GM12878 (cell line): ENCODE data around the gene ADISSP. TPM values are rescaled to one million over a fixed set of nuclear protein-coding genes. Genes with fewer than 3 reads are reported as not detected.

Experiments
- ATAC-seq: fragments of 200-7000 bp; cut with Tn5 transposase; 3 replicates; pipeline ENCODE4 v1.9.1; 2020; ENCODE audit warnings: mild to moderate bottlenecking, moderate library complexity
- BruUV-seq: library from RNA; stranded (reverse); fragments of 400-500 nt; replicated peaks from 2 replicates; lab custom pipeline; 2021; lab: Mats Ljungman, UMichigan
- CTCF ChIA-PET: fragments of 300-600 bp; sonication (Branson Sonifier 250); formaldehyde crosslinking; extraction: SDS; loops from one replicate; lab custom pipeline; 2021; ENCODE audit warnings: inconsistent platforms; lab: Yijun Ruan, JAX
- POLR2A ChIA-PET: fragments of 350-600 bp; formaldehyde crosslinking; extraction: SDS; loops from one replicate; lab custom pipeline; 2021; ENCODE audit warnings: inconsistent platforms; lab: Charles Lee
- RAD21 ChIA-PET: fragments of 300-600 bp; sonication (Branson Sonifier 250); formaldehyde crosslinking; loops from one replicate; lab custom pipeline; 2023; ENCODE audit warnings: antibody characterized with exemption; ENCODE audit not compliant: unreplicated experiment; lab: Charles Lee
- SMC1A ChIA-PET: fragments of 300-600 bp; sonication (Branson Sonifier 250); formaldehyde crosslinking; loops from one replicate; lab custom pipeline; 2023; ENCODE audit not compliant: unreplicated experiment, uncharacterized antibody; lab: Charles Lee
- DNase-seq: peaks from one replicate; pipeline ENCODE4 v3.0.0-alpha.2; 2011; ENCODE audit warnings: low read depth, low spot score
- FAIRE-seq: peaks from 3 replicates; lab custom pipeline; 2011; peaks lifted over from hg19 to GRCh38; lab: Jason Lieb, UNC
- H2AFZ ChIP-seq: 2 replicates; pipeline ENCODE4 v1.6.0; 2011; ENCODE audit warnings: low read depth, low read length, control low read depth; ENCODE audit not compliant: control insufficient read depth
- H3K27ac ChIP-seq: 2 replicates; pipeline ENCODE4 v1.5.1; 2011; ENCODE audit warnings: control low read depth; ENCODE audit not compliant: control insufficient read depth, insufficient read depth
- H3K27me3 ChIP-seq, 2 experiments: replicated peaks in 1 of 2; 2 replicates each; pipeline versions ENCODE4 v1.6.0 to v1.6.1; 2011; ENCODE audit warnings: low read length in 1 of 2; ENCODE audit not compliant: control insufficient read depth in 2 of 2, insufficient read depth in 2 of 2
- H3K36me3 ChIP-seq, 2 experiments: 2 replicates each; pipeline ENCODE4 v1.5.1; 2011; ENCODE audit warnings: low read length in 1 of 2; ENCODE audit not compliant: control insufficient read depth in 2 of 2, insufficient read depth in 2 of 2
- H3K4me1 ChIP-seq: 2 replicates; pipeline ENCODE4 v1.6.1; 2011; ENCODE audit warnings: mild to moderate bottlenecking, low read length, moderate library complexity, mixed read lengths; ENCODE audit not compliant: control insufficient read depth, insufficient read depth
- H3K4me2 ChIP-seq: 2 replicates; pipeline ENCODE4 v1.6.0; 2011; ENCODE audit warnings: control low read depth; ENCODE audit not compliant: control insufficient read depth, insufficient read depth
- H3K4me3 ChIP-seq: fragments of 200-600 bp; sonication (generic); 2 replicates; pipeline ENCODE4 v1.5.1; 2016
- H3K79me2 ChIP-seq: 2 replicates; pipeline ENCODE4 v1.6.0; 2011; ENCODE audit warnings: low read length; ENCODE audit not compliant: control insufficient read depth, insufficient read depth
- H3K9ac ChIP-seq: 2 replicates; pipeline ENCODE4 v1.8.0; 2011; ENCODE audit warnings: low read length, control low read depth, mixed read lengths; ENCODE audit not compliant: control insufficient read depth, insufficient read depth
- H3K9me3 ChIP-seq: replicated peaks from 3 replicates; pipeline ENCODE4 v1.5.1; 2011; ENCODE audit warnings: mild to moderate bottlenecking, low read length; ENCODE audit not compliant: control insufficient read depth, insufficient read depth
- H4K20me1 ChIP-seq: 2 replicates; pipeline ENCODE4 v1.6.0; 2011; ENCODE audit not compliant: control insufficient read depth, insufficient read depth
- CHD1 ChIP-seq: IDR thresholded peaks from 2 replicates; pipeline ENCODE4 v1.6.1; 2012; ENCODE audit warnings: low read depth, low read length, improper control_type of control experiment
- ETV6 ChIP-seq, 2 experiments: fragments of 450-650 bp in 1 of 2; IDR thresholded peaks in 1 of 2; conservative IDR thresholded peaks in 1 of 2; 2 replicates each; pipeline ENCODE4 v1.6.1; 2014; ENCODE audit warnings: antibody characterized with exemption in 1 of 2, borderline replicate concordance in 1 of 2, low read depth in 1 of 2, mild to moderate bottlenecking in 1 of 2, moderate library complexity in 1 of 2
- FOXM1 ChIP-seq: IDR thresholded peaks from 2 replicates; pipeline ENCODE4 v1.6.1; 2012; ENCODE audit warnings: low read depth, mild to moderate bottlenecking, inconsistent platforms, low read length, moderate library complexity
- HDGF ChIP-seq: fragments of 450-650 bp; IDR thresholded peaks from 2 replicates; pipeline ENCODE4 v1.6.1; 2016; ENCODE audit warnings: antibody characterized with exemption
- RELB ChIP-seq: fragments of 450-650 bp; IDR thresholded peaks from 2 replicates; pipeline ENCODE4 v1.6.1; 2017; ENCODE audit warnings: low read depth, mild to moderate bottlenecking, moderate library complexity
- RUNX3 ChIP-seq: IDR thresholded peaks from 2 replicates; pipeline ENCODE4 v1.6.1; 2012; ENCODE audit warnings: low read length, inconsistent platforms
- TBL1XR1 ChIP-seq: IDR thresholded peaks from 2 replicates; pipeline ENCODE4 v1.6.1; 2012; ENCODE audit warnings: low read depth, low read length, improper control_type of control experiment
- USF2 ChIP-seq: IDR thresholded peaks from 2 replicates; pipeline ENCODE4 v1.6.1; 2011; ENCODE audit warnings: low read depth, low read length, improper control_type of control experiment, borderline replicate concordance
- ZBED1 ChIP-seq: IDR thresholded peaks from 2 replicates; pipeline ENCODE4 v1.6.1; 2016; ENCODE audit warnings: borderline replicate concordance
- ZSCAN29 ChIP-seq: fragments of 450-650 bp; IDR thresholded peaks from 2 replicates; pipeline ENCODE4 v1.6.1; 2017; ENCODE audit warnings: mild to moderate bottlenecking, moderate library complexity
- WGBS: methylation state at CpG from one replicate; pipeline ENCODE4 v1.1.6; 2016; ENCODE audit warnings: low lambda C conversion rate; ENCODE audit not compliant: insufficient replicate concordance, insufficient coverage; ENCODE audit errors: missing lambda C conversion rate; 5-methylcytosine and 5-hydroxymethylcytosine counted together
- in situ Hi-C: fragments of 300-500 bp; cut with MboI; formaldehyde crosslinking; loops from 9 replicates; pipeline ENCODE4 v1.14.3; 2018; ENCODE audit warnings: mixed read lengths
- intact Hi-C: fragments of 100-400 bp; cut with micrococcal nuclease; formaldehyde crosslinking; loops from one replicate; pipeline ENCODE4 v1.14.2; 2022; ENCODE audit not compliant: unreplicated experiment
- polyA plus RNA-seq, 11 experiments: library from polyadenylated mRNA; depleted of rRNA in 4 of 11; unstranded in 6 of 11; stranded (reverse) in 5 of 11; fragments of >200 nt; fragmentation: Nextera tagmentation in 4 of 11; fragmentation: Illumina TruSeq in 1 of 11; extraction: Ambion mirVana in 4 of 11; extraction: Trizol in 1 of 11; gene quantifications; 1 replicate in 1 of 11; 2 replicates in 10 of 11; pipeline versions ENCODE4 v1.2.1 to v1.2.3, GENCODE V29; 2011 to 2016; ENCODE audit warnings: inconsistent platforms in 2 of 11, missing spikeins in 2 of 11, low read depth in 1 of 11
- total RNA-seq, 4 experiments: library from RNA; depleted of rRNA in 3 of 4; stranded (reverse); fragments of >200 nt in 3 of 4; fragmentation: Illumina TruSeq in 1 of 4; extraction: Trizol in 1 of 4; gene quantifications; 2 replicates each; pipeline versions ENCODE4 v1.2.1 to v1.2.3, GENCODE V29; 2013 to 2021

The ADISSP gene
- total and polyA plus RNA-seq, 10 of the 15 experiments (the other 5 are each of a cell fraction or from before 2014, with no cell fraction given) = 0.80 to 96.3 (median 38.6) TPM

- ChIA-PET CTCF (no interaction called here), SMC1A (no interaction called here), POLR2A (interaction anchor here (0.7 kb wide), 1 partner anchor 191 kb away, joined by 3 read pairs; no protein-coding TSS in a partner anchor), RAD21 (interaction anchor here (0.7 to 0.8 kb wide), 2 partner anchors 812 to 929 kb away, joined by 3 read pairs; no protein-coding TSS in a partner anchor)
- no TSS peak for BruUV-seq
- FAIRE-seq (no peak), ATAC-seq (peak; percentile 68), DNase-seq (no peak)
- in situ Hi-C loops = no loop called here
- WGBS = 58% methylated on average over 10 of the region's 10 CpGs
- H3K27me3 ChIP-seq = no peaks in the 10 kb centered on the region
- H4K20me1 ChIP-seq = no peaks in the 10 kb centered on the region
- no peak overlapping the region for H3K27ac ChIP-seq
- H3K4me1 ChIP-seq = peaks cover 14% of the 10 kb centered on the region
- intact Hi-C loops = no loop called here
- no peaks in the 10 kb centered on the region for H3K9me3 ChIP-seq
- H2AFZ ChIP-seq = no peak overlapping the region
- no peak overlapping the region for H3K9ac ChIP-seq
- no peak overlapping the region for H3K4me2 ChIP-seq
- H3K36me3 ChIP-seq = peaks cover 0 to 2% of the 10 kb centered on the region in 2 experiments; a peak in 1 of 4 replicates
- no peak for TF ChIP-seq TBL1XR1
- no peaks in the 10 kb centered on the region for H3K79me2 ChIP-seq
- H3K4me3 ChIP-seq = no peak overlapping the region
Measured at GRCh38 chr20:3760655-3761348, 6.8 kb downstream of the ADISSP start.

- Histone ChIP-seq H3K9ac (no peak overlapping the region), H2AFZ (no peak overlapping the region), H3K4me2 (no peak overlapping the region), H4K20me1 (no peaks in the 10 kb centered on the region), H3K27me3 (no peaks in the 10 kb centered on the region), H3K9me3 (no peaks in the 10 kb centered on the region), H3K4me3 (no peak overlapping the region), H3K27ac (no peak overlapping the region), H3K36me3 (peaks cover 0 to 2% of the 10 kb centered on the region in 2 experiments; a peak in 1 of 4 replicates), H3K4me1 (peaks cover 6% of the 10 kb centered on the region), H3K79me2 (no peaks in the 10 kb centered on the region)
- ATAC-seq (no peak), DNase-seq (no peak), FAIRE-seq (no peak)
- ChIA-PET RAD21 (interaction anchor here (0.7 kb wide), 1 partner anchor 813 kb away, joined by 3 read pairs; no protein-coding TSS in a partner anchor), POLR2A (no interaction called here), CTCF (no interaction called here), SMC1A (no interaction called here)
- 90% methylated on average over 11 of the region's 11 CpGs for WGBS
- intact Hi-C loops = no loop called here
- in situ Hi-C loops = no loop called here
- BruUV-seq = no TSS peak
- no peak for TF ChIP-seq ZSCAN29
- TF ChIP-seq FOXM1 = no peak
- TF ChIP-seq ETV6 (conservative IDR thresholded peaks at IDR 0.05 in 1 of 2, IDR thresholded peaks at IDR 0.05 in 1 of 2; ENCODE audit: borderline replicate concordance in 1 of 2, low read depth in 1 of 2) = no peak
- no peak for TF ChIP-seq HDGF
- TF ChIP-seq RELB = no peak
- TF ChIP-seq USF2 = no peak
- no peak for TF ChIP-seq ZBED1
- TF ChIP-seq RUNX3 = no peak
- no peak for TF ChIP-seq CHD1
Measured at GRCh38 chr20:3759884-3760283, 7.7 kb downstream of the ADISSP start.
